IPS DF 19.7 (cell line): Measurements from ENCODE around the gene SLCO3A1.

Experiments
- DNase-seq: peaks from one replicate; pipeline ENCODE4 v3.0.0-alpha.2; 2013; ENCODE audit warnings: low read depth, low spot score

SLCO3A1 gene

GRCh38 chr15:91911844-91912243 is 58.3 kb downstream of the SLCO3A1 start:
- DNase-seq = no peak

GRCh38 chr15:91912336-91912735 is 58.8 kb downstream of the SLCO3A1 start:
- no peak for DNase-seq

DNA sequence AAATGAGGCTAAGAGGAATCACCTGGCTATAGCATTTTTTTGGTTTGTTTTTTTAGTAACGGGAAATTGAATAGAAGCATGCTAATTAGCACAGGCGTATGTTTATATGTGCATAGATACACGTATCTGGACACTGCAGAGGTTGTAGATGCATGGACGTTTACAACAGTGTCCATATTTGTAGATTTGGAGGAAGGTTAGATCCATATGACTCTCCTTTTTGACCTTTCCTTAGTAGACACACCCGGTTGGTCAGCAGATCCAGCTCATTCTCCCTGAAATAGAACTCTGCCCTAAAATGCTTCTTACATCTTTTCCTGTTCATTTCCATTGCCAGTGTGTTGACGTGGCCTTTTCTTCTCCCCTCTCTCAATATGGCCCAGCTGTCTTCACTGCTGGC is 60.1 kb downstream of the SLCO3A1 start:
- no peak for DNase-seq

DNA sequence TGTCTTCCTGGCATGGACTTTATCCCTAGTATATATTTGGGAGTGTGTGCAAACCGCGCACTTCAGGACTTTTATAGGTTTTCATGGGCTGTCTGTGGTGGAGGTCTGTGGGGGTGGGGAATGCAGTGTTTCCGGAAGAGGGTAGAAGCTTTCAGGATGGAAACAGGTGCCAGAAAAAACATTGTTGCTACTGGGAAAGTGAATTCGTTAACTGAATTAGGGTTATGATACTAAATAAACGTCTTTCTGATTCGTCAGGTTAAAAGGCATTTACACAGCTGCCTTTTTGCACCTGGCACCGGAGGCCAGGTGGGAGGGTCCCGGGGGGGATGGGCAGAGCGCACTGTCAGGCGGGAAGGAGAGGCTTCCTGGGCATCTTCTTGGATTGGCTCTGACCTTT is 62.1 kb downstream of the SLCO3A1 start:
- DNase-seq = no peak

DNA sequence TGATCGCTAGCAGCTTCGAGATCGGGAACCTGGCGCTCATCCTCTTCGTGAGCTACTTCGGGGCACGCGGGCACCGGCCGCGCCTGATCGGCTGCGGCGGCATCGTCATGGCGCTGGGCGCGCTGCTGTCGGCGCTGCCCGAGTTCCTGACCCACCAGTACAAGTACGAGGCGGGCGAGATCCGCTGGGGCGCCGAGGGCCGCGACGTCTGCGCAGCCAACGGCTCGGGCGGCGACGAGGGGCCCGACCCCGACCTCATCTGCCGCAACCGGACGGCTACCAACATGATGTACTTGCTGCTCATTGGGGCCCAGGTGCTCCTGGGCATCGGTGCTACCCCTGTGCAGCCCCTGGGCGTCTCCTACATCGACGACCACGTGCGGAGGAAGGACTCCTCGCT is 62.5 kb downstream of the SLCO3A1 start:
- no peak for DNase-seq

DNA sequence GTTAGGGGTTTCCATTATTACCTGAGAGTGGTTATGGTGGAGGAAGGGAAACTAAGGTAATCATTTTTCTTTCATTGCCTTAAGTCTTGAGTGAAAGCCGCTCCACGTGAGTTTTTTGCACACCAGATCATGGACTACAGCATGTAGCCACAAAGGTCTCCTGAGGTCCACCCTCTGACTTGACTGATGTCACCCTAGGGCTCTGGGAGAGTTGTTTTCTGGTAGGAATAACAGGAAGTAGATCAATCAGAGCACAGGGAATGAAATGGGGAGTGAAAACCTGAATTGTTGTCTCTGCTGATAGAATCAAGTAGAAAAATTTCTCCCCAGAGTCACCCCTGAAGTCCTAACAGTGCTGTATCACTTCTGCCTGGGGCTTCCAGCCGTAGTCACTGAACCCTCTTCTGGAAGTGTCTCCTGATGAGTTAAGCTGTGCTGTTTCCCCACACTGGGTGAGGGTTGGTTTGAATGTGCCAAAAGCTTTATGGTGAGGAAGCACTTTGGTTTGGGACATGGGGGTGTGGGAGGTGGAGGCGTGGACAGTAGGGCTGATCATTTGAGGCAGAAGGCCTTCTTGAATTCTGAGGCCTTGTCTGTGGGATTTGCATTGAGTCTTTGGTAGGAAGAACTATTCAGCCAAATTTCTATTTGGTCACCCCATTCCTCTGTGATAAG is 64.3 kb downstream of the SLCO3A1 start:
- DNase-seq = no peak

DNA sequence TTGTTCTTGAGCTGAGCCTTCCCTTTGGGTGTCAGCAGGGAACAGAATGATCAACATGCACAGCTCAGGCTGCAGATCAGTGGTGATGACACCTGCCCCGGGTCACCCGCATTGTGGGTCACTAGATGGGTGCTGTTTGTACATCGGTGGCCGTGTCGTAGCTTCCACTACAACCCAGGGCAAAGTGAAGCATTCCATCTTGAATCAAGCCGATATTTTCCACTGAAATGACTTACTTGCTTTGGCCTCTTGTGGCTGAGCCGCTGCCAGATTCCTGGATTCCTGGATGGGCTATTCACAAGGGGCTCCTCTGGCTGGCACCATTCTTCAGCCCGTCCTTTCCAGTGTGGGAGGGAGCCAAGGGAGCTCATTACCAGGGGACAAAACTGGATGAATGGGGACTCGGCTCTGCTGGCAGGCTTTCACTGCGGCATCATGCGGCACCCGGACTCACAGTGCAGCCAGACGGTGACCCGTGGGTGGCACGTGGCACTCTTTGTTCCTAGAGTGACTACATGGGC is 65.6 kb downstream of the SLCO3A1 start:
- no peak for DNase-seq

- DNase-seq = no peak
Observed at GRCh38 chr15:91921188-91921842, 67.8 kb downstream of the SLCO3A1 start.

DNA sequence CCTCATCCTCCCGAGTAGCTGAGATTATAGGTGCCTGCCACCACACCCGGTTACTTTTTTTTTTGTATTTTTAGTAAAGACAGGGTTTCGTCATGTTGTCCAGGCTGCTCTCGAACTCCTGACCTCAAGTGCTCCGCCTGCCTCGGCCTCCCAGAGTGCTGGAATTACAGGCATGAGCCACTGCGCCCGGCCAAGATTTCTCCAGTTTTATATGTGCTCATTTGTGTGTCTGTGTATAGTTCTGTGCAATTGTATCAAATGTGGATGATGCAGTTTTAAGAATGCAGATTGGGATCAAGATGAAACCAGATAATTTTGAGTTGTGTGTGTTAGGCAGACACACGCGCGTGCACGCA is 68.3 kb downstream of the SLCO3A1 start:
- DNase-seq = no peak

GRCh38 chr15:91922646-91923547 is 69.4 kb downstream of the SLCO3A1 start:
- DNase-seq = no peak

GRCh38 chr15:91924183-91924582 is 70.7 kb downstream of the SLCO3A1 start:
- no peak for DNase-seq

DNA sequence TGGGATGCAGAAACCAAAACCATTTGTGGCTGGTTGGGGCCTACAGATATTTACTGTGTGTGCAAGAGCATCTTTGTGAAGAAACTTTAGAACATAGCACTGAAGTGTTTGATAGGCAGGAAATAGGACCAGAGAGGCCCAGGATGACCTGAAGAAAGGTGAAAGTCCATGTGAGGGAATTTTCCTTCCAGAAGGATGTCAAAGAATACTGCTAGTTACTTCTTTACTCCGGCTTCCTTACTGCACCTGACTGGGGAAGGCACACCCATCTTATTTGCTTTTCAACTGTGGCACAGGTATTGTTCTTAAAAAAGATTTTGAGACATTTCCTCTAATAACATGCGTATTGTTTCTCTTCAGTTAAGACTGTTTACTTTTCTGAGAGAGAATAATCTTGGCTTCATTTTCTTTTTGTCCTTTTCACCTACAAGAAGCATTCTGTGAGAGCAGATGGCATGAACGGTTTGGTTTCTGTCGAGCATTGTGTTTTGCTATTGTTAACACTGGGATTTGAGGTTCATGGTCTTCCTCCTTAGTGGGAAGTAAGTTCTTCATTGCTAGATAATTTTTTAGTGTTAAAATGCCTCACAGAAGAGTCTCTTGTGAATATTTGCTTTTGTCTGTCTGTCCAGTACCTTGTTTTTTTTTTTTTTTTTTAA is 71.5 kb downstream of the SLCO3A1 start:
- DNase-seq = no peak

DNA sequence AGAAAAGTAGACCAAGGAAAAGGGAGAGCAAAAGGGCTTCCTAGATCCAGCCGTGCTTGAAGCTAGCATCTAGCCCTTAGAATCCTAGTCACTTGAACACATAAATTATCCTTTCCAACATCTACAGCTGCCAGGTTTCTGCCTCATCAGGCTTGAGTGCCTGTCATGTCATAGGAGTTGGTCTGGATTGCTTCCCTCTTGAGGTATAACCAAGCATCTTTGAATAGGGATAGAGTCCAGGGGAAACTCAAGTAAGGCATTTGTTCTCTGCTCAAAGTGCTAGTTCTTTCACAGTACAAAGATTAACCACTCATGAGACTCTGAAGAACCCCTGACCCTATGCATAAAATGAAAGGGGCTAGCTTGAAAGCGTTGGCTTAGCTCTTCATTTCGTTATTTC is 72.3 kb downstream of the SLCO3A1 start:
- no peak for DNase-seq

GRCh38 chr15:91926908-91927270 is 73.4 kb downstream of the SLCO3A1 start:
- DNase-seq = no peak

- no peak for DNase-seq
Observed at GRCh38 chr15:91927585-91927984, 74.1 kb downstream of the SLCO3A1 start.

DNA sequence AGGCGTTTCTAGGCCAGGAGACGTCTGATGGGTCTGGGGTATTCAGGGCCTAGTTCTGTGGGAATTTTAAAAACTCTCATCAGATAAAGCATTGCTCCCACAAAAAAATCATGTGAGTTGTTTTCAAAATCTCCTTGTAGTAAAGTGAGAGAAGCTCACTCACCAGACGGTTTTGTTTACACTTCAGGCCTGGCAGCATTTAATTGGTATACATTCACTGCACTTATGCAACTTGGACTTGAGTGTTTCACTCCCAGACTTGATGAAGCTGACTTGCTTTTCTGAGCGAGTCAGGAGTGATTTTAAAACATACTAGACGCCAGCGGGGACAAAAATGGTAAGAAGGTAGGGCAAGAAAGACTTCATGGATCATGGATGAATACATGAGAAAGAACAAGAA is 75.2 kb downstream of the SLCO3A1 start:
- DNase-seq = no peak

DNA sequence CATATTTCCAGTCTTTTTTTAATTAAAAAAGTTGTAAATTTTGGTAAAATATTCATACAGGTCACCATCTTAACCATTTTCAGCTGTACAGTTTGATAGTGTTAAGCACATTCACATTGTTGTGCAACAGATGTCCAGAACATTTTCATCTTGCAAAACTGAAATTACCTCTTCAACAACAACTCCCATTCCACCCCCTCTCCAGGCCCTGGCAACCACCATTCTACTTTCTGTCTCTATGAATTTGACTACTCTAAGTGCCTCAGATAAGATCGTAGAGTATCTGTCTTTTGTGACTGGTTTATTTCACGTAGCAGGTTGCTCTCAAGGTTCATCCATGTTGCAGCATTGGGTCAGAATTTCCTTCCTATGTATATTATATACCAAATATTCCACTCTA is 76.0 kb downstream of the SLCO3A1 start:
- no peak for DNase-seq

GRCh38 chr15:91930092-91930491 is 76.6 kb downstream of the SLCO3A1 start:
- DNase-seq = no peak

GRCh38 chr15:91936182-91936775 is 82.8 kb downstream of the SLCO3A1 start:
- no peak for DNase-seq

- no peak for DNase-seq
Observed at GRCh38 chr15:91936927-91937326, 83.4 kb downstream of the SLCO3A1 start.

- no peak for DNase-seq
Observed at GRCh38 chr15:91938136-91938535, 84.6 kb downstream of the SLCO3A1 start.

DNA sequence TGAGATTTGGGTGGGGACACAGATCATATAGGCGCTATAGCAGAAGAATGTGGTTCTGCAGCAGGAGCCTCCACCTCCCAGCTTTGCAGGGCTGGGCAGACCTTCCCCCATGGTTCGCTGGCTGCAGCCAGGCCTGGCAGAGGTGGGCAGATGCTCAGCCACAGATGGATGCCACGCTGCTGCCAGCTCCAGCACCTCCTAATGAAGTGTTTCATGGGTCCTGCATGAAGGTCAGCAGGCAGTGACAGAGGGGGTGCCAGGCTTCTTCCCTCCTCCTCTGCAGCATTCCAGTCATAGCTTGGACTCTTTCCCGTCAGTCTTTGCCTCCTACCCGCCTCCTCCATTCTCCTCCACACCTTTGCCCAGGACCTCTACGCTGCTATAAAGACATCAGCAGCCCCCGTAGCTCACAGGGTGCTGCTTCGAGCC is 85.9 kb downstream of the SLCO3A1 start:
- no peak for DNase-seq
